Measurements from ENCODE around the gene FETUB. TPM values are rescaled to one million over a fixed set of nuclear protein-coding genes. Genes with fewer than 3 reads are reported as not detected.

The FETUB gene
- polyA plus RNA-seq, 2 of the 4 experiments (the other 2 are of a cell fraction), result 0.06 to 0.10 TPM

- no peak for TF ChIP-seq POLR2AphosphoS2 (conservative IDR thresholded peaks at IDR 0.05; ENCODE audit: low read length)
- no peak for TF ChIP-seq RARB (CRISPR knock-in tag; IDR thresholded peaks at IDR 0.05)
Observed at GRCh38 chr3:186619787-186620212, 20.4 kb upstream of the FETUB start (continued).

GRCh38 chr3:186620213-186621092, 19.7 kb upstream of the FETUB start:
- ATAC-seq (no peak), FAIRE-seq (no peak), DNase-seq (ENCODE audit: low read depth in 1 of 2, low spot score in 1 of 2) (no peak)
- H3K4me2 ChIP-seq, result no peak overlapping the region
- ChIA-PET CTCF (interaction anchor here (1.3 kb wide), 1 partner anchor 12 kb away, joined by 3 read pairs; no protein-coding TSS in a partner anchor), POLR2A (no interaction called here)
- no peaks in the 10 kb centered on the region for H3K9me3 ChIP-seq
- 84% methylated on average over 11 of the region's 17 CpGs for WGBS (ENCODE audit: missing lambda C conversion rate)
- TF ChIP-seq MAX (IDR thresholded peaks at IDR 0.05) (no peak), PBX3 (IDR thresholded peaks at IDR 0.05) (no peak), POLR2A (IDR thresholded peaks at IDR 0.05; ENCODE audit: low read length) (no peak), MAZ (IDR thresholded peaks at IDR 0.05; ENCODE audit: borderline replicate concordance, low read depth, low read length) (no peak), RCOR1 (IDR thresholded peaks at IDR 0.05; ENCODE audit: low read depth, low read length) (no peak), NPAS2 (CRISPR knock-in tag; IDR thresholded peaks at IDR 0.05; ENCODE audit: borderline replicate concordance) (no peak), TFCP2L1 (CRISPR knock-in tag; IDR thresholded peaks at IDR 0.05) (no peak), RARB (CRISPR knock-in tag; IDR thresholded peaks at IDR 0.05) (no peak), HOXA7 (CRISPR knock-in tag; IDR thresholded peaks at IDR 0.05) (no peak)
- H3K4me3 ChIP-seq, result no peak overlapping the region
- H3K4me1 ChIP-seq, result peaks cover 8% of the 10 kb centered on the region
- H3K27ac ChIP-seq, result no peak overlapping the region

- CTCF ChIA-PET, result interaction anchor here (0.5 to 1.4 kb wide), 6 partner anchors 10 to 477 kb away, joined by 3 to 6 read pairs (median 3); no protein-coding TSS in a partner anchor
- ATAC-seq, result no peak
- 45% methylated on average over 7 of the region's 7 CpGs for WGBS (ENCODE audit: missing lambda C conversion rate)
- no peak for TF ChIP-seq RCOR1 (IDR thresholded peaks at IDR 0.05; ENCODE audit: low read depth, low read length)
- TF ChIP-seq E2F6 (IDR thresholded peaks at IDR 0.05; ENCODE audit: borderline replicate concordance, low read depth), result no peak
- no peak overlapping the region for H3K27ac ChIP-seq
- no peak overlapping the region for H3K4me2 ChIP-seq
- FAIRE-seq, result no peak
- 0 out of 3 replicates have a peak, but pooled peaks cover 3% of the 10 kb centered on the region for H3K4me1 ChIP-seq
- H3K9me3 ChIP-seq, result no peaks in the 10 kb centered on the region
- no peak overlapping the region for H3K4me3 ChIP-seq
- DNase-seq (ENCODE audit: low read depth in 1 of 2, low spot score in 1 of 2), result no peak
- POLR2A ChIA-PET, result no interaction called here
Observed at GRCh38 chr3:186621894-186622650, 18.1 kb upstream of the FETUB start.

- Histone ChIP-seq H3K4me2 (no peak overlapping the region), H3K27ac (no peak overlapping the region), H3K4me3 (no peak overlapping the region), H3K9me3 (no peaks in the 10 kb centered on the region), H3K4me1 (no peaks in the 10 kb centered on the region)
- no peak for ATAC-seq
- 26% methylated on average over 2 of the region's 2 CpGs for WGBS (ENCODE audit: missing lambda C conversion rate)
- ChIA-PET CTCF (interaction anchor here (0.7 to 2.3 kb wide), 4 partner anchors 8 to 477 kb away, joined by 3 to 11 read pairs (median 5); no protein-coding TSS in a partner anchor), POLR2A (no interaction called here)
- DNase-seq (ENCODE audit: low read depth in 1 of 2, low spot score in 1 of 2), result no peak
- FAIRE-seq, result no peak
- TF ChIP-seq ATOH8 (CRISPR knock-in tag; IDR thresholded peaks at IDR 0.05; ENCODE audit: low read depth), result no peak
- TF ChIP-seq FOSB (CRISPR knock-in tag; IDR thresholded peaks at IDR 0.05), result no peak
- no peak for TF ChIP-seq CTCF (IDR thresholded peaks at IDR 0.05)
- TF ChIP-seq RNF2 (IDR thresholded peaks at IDR 0.05; ENCODE audit: borderline replicate concordance, low read depth), result no peak
- TF ChIP-seq BCL3 (IDR thresholded peaks at IDR 0.05), result no peak
- no peak for TF ChIP-seq RAD21 (conservative IDR thresholded peaks at IDR 0.05 in 1 of 2, IDR thresholded peaks at IDR 0.05 in 1 of 2)
- no peak for TF ChIP-seq MAX (IDR thresholded peaks at IDR 0.05)
Observed at GRCh38 chr3:186622651-186623310, 17.4 kb upstream of the FETUB start.
